Thoracic aorta (tissue), 2 donors: Measurements from ENCODE around the gene HSD3B2. TPM values are rescaled to one million over a fixed set of nuclear protein-coding genes. Genes with fewer than 3 reads are reported as not detected.

ENCODE experiments used
- ATAC-seq: fragments of 150-250 bp; one replicate; pipeline ENCODE4 v1.8.0; 2017; ENCODE audit warnings: low read depth; ENCODE audit not compliant: insufficient number of reproducible peaks, low FRiP score
- DNase-seq: peaks from one replicate; pipeline ENCODE4 v3.0.0-alpha.2; 2020; ENCODE audit warnings: low spot score
- H3K27ac ChIP-seq, 2 donors: fragments of 200-600 bp; sonication (generic); 1 replicate in 1 of 2; 2 replicates in 1 of 2; pipeline ENCODE4 v1.5.1; 2016; ENCODE audit warnings: mild to moderate bottlenecking in 2 of 2, moderate library complexity in 2 of 2
- H3K27me3 ChIP-seq: fragments of 200-600 bp; sonication (generic); replicated peaks from 2 replicates; pipeline ENCODE4 v1.6.0; 2016; ENCODE audit warnings: mild to moderate bottlenecking; ENCODE audit not compliant: insufficient read depth
- H3K36me3 ChIP-seq: fragments of 200-600 bp; sonication (generic); one replicate; pipeline ENCODE4 v1.5.1; 2016
- H3K4me1 ChIP-seq, 2 donors: fragments of 200-600 bp; sonication (generic); 1 replicate in 1 of 2; 2 replicates in 1 of 2; pipeline versions ENCODE4 v1.5.1 to v1.6.0; 2016; ENCODE audit warnings: low read depth in 2 of 2, mild to moderate bottlenecking in 1 of 2; ENCODE audit not compliant: control insufficient read depth in 1 of 2
- H3K4me3 ChIP-seq: fragments of 200-600 bp; sonication (generic); 2 replicates; pipeline ENCODE4 v1.5.1; 2016; ENCODE audit warnings: mild to moderate bottlenecking
- H3K9me3 ChIP-seq: fragments of 200-600 bp; sonication (generic); 2 replicates; pipeline ENCODE4 v1.5.1; 2016
- total RNA-seq, 2 donors: library from RNA; depleted of rRNA; stranded (reverse); fragments of >200 nt; gene quantifications; one replicate each; pipeline versions ENCODE4 v1.1.0 to v1.2.3, GENCODE V29; 2016
- TF ChIP-seq, protein P1 (sequence below): fragments of 200-600 bp; sonication (generic); IDR thresholded peaks from one replicate; pipeline ENCODE4 v1.5.1; 2019; ENCODE audit warnings: antibody characterized with exemption

Gene HSD3B2
- total RNA-seq, 2 donors from 2014 or later, result not detected

DNA sequence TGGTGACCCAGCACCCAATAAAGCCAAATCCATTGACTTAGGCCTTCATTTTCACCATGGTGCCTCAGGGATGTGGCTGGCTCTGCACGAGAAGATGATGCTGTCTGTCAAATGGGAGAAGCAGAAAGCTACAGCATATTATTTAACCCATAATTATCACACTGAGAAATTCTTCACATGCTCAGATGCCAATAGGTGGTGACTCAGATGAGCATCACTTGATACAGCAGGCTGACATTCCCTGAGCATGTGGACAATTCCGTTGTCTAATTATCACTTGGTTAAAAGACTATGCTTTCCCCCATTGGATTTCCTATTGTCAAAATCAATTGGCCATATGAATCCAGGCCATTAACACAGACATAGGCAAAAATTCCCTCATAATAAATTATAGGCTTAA is 48.0 kb downstream of the HSD3B2 start:
- no peaks in the 10 kb centered on the region for H3K36me3 ChIP-seq
- ATAC-seq (no peak), DNase-seq (no peak)
- no peaks in the 10 kb centered on the region for H3K4me1 ChIP-seq
- TF ChIP-seq, protein P1, sequence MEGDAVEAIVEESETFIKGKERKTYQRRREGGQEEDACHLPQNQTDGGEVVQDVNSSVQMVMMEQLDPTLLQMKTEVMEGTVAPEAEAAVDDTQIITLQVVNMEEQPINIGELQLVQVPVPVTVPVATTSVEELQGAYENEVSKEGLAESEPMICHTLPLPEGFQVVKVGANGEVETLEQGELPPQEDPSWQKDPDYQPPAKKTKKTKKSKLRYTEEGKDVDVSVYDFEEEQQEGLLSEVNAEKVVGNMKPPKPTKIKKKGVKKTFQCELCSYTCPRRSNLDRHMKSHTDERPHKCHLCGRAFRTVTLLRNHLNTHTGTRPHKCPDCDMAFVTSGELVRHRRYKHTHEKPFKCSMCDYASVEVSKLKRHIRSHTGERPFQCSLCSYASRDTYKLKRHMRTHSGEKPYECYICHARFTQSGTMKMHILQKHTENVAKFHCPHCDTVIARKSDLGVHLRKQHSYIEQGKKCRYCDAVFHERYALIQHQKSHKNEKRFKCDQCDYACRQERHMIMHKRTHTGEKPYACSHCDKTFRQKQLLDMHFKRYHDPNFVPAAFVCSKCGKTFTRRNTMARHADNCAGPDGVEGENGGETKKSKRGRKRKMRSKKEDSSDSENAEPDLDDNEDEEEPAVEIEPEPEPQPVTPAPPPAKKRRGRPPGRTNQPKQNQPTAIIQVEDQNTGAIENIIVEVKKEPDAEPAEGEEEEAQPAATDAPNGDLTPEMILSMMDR, result no peak
- no peaks in the 10 kb centered on the region for H3K9me3 ChIP-seq
- H3K4me3 ChIP-seq, result no peak overlapping the region
- H3K27me3 ChIP-seq, result no peaks in the 10 kb centered on the region
- H3K27ac ChIP-seq, result no peak overlapping the region

DNA sequence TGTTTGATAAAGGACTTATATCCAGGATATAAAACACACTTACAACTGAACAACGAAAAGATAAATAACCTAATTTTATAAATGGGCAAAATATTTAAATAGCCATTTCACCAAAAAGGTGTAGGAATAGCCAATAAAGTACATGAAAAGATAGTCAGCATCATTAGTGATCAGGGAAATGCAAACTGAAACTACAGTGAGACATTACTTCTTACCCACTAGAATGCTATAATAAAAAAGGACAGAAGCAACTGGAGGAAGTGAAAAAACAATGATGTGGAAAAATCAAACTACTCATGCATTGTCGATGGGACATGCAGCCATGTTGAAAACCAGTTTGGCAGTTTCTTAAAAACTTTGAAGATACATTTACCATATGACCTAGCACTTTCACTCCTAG is 48.6 kb downstream of the HSD3B2 start:
- H3K27ac ChIP-seq, result no peak overlapping the region
- ATAC-seq (no peak), DNase-seq (no peak)
- TF ChIP-seq, protein P1, result no peak
- no peaks in the 10 kb centered on the region for H3K9me3 ChIP-seq
- H3K4me3 ChIP-seq, result no peak overlapping the region
- H3K4me1 ChIP-seq, result no peaks in the 10 kb centered on the region
- no peaks in the 10 kb centered on the region for H3K27me3 ChIP-seq
- no peaks in the 10 kb centered on the region for H3K36me3 ChIP-seq

GRCh38 chr1:119466445-119466844 is 51.5 kb downstream of the HSD3B2 start:
- DNase-seq (no peak), ATAC-seq (no peak)
- no peaks in the 10 kb centered on the region for H3K27me3 ChIP-seq
- no peak overlapping the region for H3K27ac ChIP-seq
- H3K9me3 ChIP-seq, result no peaks in the 10 kb centered on the region
- no peaks in the 10 kb centered on the region for H3K36me3 ChIP-seq
- no peak overlapping the region for H3K4me3 ChIP-seq
- H3K4me1 ChIP-seq, result no peaks in the 10 kb centered on the region
- TF ChIP-seq, protein P1, result no peak

DNA sequence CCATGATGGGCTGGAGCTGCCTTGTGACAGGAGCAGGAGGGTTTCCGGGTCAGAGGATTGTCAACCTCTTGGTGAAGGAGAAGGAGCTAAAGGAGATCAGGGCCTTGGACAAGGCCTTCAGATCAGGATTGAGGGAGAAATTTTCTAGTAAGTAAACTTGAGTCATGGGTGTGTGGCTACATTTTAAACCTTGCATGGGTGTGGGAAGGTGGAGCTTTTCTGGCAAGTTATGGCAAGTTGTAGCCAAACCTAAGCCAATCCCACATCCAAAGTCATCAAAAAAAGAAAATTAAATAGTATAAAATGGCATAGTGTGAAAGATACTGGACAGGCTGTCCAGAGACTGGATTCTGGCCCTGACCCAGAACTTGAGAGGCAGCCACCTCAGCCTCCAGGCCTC is 52.3 kb downstream of the HSD3B2 start:
- Histone ChIP-seq H3K27me3 (no peaks in the 10 kb centered on the region), H3K4me3 (no peak overlapping the region), H3K9me3 (no peaks in the 10 kb centered on the region), H3K4me1 (no peaks in the 10 kb centered on the region), H3K27ac (no peak overlapping the region), H3K36me3 (no peaks in the 10 kb centered on the region)
- ATAC-seq, result no peak
- TF ChIP-seq, protein P1, result no peak
- DNase-seq, result no peak

GRCh38 chr1:119467857-119468668 is 53.1 kb downstream of the HSD3B2 start:
- no peak overlapping the region for H3K4me3 ChIP-seq
- no peaks in the 10 kb centered on the region for H3K36me3 ChIP-seq
- H3K27ac ChIP-seq, result no peak overlapping the region
- ATAC-seq (no peak), DNase-seq (no peak)
- TF ChIP-seq, protein P1, result no peak
- H3K4me1 ChIP-seq, result no peaks in the 10 kb centered on the region
- no peaks in the 10 kb centered on the region for H3K9me3 ChIP-seq
- no peaks in the 10 kb centered on the region for H3K27me3 ChIP-seq
